ENCODE measurements around the gene IL1R2. TPM values are rescaled to one million over a fixed set of nuclear protein-coding genes. Genes with fewer than 3 reads are reported as not detected.
A peak's percentile ranks its signal among the peaks of the same experiment; 100 is the strongest.

IL1R2 gene
- total RNA-seq, 1 experiment from 2014 or later = not detected

DNA sequence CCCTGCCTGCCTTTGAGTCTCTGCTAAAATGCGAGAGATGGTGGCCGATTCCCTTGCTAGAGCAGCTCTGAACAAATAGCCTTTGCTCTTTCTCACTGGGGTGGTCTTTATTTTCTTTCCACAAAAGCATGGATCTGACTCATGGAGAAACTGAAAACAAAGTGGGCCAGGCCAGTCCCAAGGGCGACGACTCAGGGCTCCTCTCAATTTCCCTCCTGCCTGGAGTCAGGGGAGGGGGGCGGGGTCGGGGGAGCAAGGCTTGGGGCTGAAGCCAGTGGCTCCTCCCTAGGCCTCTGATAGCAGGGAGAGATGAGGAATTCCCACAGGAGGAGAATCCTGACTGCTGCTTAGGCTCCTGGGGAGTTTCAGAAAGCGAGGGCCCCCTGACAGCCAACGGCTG is 17.1 kb upstream of the IL1R2 start:
- DNase-seq (ENCODE audit: low read depth) = peak; percentile 53

DNA sequence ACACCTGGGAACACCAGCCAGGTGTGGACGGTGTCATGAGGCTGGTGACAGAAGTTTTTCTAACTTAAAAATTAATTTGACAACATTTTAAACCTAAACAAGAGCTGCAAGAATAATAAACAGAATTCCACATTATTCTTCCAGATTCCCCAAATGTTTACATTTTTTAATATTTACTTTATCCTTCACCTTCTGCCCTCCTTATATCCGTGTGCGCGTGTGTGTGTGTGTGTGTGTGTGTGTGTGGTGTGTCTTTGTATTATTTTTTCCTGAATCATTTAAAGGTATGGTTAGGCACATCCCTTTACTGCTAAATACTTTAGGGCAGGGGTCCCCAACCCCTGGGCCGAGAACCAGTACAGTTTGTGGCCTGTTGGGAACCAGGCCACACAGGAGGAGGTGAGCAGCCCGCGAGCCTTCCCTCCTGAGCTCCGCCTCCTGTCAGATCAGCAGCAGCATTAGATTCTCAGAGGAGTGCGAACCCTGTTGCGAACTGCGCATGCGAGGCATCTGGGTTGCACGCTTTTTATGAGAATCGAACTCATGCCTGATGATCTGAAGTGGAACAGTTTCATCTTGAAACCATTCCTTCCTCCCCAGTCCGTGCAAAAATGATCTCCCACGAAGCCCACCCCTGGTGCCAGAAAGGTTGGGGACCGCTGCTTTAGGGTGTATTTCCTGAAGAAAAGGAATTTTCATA is 16.4 kb upstream of the IL1R2 start:
- no peak for DNase-seq (ENCODE audit: low read depth)

DNA sequence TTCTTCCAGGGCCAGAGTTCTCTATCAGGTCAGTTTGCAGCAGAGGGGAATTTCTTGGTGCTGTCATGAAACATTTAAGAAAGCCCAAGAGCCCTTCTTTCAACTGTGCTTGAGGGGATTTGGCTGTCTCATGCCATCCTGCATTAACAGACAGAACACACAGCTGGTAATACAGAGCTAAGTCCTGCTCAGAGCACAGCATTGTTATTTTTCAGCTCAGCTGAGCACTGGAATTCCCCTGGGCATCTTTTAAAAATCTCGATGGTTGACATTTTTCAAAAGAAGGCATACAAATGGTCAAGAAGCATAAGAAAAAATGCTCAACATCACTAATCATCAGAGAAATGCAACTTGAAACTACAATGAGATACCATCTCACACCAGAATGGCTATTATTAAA is 14.9 kb upstream of the IL1R2 start:
- DNase-seq (ENCODE audit: low read depth) = peak; percentile 17

DNA sequence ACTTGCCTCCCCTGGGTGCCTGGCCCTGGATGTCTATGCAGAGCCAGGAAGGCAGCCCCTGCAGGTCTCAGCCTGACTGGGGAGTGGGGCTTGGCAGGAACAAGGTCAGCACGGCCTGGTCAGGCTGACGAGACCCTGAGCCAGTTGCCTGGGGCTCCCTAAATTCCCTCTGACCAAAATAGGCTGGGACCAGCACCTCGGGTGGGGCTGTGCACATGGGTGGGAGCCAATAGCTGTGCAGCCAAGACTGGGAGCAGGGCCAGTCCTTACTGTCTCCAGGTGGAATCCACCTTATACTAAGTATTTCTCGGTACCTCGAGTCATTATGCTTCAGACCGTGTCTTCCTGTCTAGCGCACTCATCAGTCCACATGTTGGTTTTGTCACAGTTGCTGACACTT is 11.4 kb upstream of the IL1R2 start:
- no peak for DNase-seq (ENCODE audit: low read depth)

DNA sequence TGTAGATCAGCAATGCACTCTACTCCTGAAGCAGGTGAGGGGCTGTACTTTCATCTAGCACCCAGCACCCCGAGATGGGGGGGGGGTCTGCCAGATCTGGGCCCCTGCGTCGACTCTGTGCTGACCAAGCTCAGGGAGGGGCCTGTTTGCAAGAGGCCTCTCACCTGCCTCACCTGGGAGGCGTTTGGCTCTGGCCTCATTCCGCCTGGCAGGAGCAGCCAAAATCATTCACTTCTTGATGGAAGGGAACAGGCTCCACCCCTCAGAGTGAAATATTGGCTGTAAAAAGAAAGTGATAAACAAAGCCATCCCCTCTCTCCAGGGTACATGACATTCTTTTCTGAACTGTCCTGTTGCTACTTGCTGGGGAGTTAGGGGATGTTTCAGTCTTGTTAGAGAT is 10.7 kb upstream of the IL1R2 start:
- no peak for DNase-seq (ENCODE audit: low read depth)

DNA sequence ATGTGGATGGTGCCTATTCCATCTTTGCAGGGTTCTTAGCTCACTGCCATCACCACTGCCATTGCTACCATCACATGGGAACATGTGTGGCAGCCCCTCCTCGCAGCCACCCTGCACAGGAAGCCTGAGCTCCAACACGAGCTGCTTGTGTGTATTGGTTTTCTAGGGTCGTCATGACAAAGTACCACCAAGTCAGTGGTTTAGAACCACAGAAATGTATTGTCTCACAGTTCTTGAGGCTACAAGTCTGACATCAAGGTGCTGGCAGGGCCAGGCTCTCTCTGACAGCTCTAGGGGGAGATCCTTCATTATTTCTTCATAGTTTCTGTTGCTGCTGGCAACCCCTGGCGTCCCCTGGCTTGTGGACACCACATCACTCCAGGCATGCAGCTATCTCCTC is 10.3 kb upstream of the IL1R2 start:
- DNase-seq (ENCODE audit: low read depth) = no peak

DNA sequence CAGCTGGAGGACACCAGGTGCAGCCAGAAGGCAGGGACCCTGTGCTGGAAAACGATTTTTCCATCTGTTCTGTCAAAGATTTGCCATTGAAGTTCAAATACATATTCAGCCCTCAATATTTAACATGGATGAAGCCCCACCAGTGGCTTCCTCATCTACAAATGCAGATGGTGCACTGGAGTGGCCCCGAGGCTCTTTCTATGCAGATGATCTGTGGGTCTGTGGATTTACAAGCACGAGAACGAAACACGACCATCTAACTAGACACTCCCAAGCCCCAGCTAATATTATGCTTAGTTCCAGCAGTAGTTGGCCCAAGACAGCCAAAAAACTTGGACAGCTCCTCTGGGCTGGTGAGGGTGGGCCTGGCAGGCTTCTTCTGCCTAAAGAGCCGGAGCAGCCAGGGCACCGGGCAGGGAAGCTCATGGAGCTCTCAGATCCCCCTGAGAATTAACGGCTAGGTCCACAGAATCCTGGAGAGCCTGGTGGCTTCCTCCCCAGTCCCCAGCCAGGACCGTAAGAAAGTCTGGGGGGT is 9.2 kb upstream of the IL1R2 start:
- no peak for DNase-seq (ENCODE audit: low read depth)

DNA sequence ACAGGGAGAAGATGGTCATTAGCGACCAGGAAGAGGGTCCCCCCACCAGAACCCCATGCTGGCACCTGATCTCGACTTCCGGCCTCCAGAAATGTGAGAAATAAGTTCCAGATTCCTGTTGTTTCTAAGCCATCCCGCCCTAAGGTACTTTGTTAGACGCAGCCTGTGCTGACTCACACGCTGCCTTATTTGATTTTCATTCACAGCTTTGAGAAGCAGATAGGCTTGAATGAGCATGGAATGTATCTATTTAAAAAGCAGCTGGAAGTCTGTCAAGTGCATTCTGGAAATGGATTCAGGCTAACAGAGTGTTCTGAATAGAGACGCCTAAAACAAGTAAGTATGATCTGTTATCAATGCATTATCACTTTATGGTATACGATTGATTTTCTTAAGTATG is 8.3 kb upstream of the IL1R2 start:
- no peak for DNase-seq (ENCODE audit: low read depth)

DNA sequence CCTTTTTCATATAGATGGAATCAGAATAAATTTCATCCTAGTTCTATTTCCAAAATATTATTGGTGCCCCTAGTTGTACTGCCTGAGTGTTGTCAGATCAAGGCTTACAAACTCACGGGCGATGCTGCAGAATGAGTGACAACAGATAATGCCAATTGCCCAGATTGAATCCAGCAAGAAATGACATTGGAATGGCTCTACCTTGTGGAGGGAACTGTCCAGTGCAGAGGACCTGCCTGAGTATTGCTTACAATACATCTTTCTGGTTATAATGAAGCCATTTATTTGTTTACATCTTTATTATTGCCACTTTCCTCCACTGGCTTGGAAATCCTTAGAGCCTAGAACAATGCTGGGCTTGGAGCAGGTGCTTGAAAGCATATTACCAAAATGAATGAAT is 7.8 kb upstream of the IL1R2 start:
- peak; percentile 15 for DNase-seq (ENCODE audit: low read depth)

DNA sequence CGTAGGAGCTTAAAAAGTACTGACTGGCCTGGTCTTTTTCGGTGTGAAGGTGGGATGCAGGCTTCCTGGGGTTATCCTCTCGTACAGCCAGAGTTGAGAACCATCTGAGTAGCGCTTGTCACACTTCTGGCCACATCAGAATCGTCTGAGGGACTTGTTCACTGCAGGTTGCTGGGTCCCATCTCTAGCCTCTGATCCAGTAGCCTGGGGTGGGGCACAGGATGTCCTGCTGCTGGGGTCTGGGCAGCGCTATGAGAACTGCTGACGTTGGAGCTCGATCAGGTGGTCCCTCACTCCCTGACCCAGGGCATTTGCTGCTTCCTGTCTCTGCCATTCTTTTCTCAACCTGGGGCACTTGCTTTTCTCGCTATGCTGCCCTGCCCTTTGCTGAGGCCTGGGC is 7.1 kb upstream of the IL1R2 start:
- no peak for DNase-seq (ENCODE audit: low read depth)

DNA sequence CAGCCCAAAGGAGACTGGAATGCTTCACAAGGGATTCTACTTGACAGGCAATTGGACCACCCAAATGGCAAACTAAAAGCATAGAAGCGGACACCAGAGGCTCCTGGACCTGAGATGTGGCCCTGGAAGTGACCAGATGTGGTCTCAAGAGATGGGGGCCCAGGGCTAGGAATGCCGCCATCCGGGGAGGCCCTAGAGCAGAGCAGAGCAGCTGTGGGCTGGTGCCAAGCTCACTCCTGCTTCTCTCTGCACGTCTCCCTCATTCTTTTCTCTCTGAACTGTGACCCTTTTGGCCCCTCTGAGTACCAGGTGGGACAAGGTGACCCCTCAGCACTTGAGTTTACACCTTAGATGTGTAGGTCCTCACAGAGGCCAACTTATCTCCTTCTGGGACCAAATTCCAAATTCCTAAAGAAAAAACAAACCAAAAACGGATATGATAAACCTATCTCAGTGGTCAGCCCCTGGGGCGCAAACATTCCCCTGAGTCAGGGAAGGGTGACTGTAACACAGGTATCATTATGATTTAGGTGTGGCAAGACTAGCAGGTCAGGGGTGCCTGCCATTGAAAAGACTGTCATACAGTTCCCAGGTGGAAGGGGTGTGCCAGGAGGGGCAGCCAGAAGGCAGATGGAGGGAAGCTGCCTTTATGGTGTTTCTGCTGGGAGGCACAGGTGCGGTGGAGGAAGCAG is 6.5 kb upstream of the IL1R2 start:
- DNase-seq (ENCODE audit: low read depth) = no peak

DNA sequence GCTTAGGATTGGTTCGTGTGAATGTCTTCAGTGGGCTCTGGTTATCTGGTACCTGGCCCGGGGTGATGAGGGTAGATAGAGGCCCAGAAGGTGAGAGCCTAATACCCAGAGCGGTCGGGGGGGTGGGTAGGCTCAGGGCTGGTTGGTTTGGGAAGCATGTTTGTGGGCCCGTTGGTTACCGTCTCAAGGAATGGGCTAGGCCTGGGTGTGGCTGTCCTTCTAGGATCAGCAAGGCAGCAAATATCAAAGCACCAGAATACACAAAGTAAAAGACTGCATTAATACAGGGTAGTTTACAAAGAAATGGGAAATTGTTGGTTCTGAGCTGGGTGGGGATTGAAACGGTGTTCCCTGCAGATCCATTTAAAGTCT is 6.0 kb upstream of the IL1R2 start:
- no peak for DNase-seq (ENCODE audit: low read depth)

DNA sequence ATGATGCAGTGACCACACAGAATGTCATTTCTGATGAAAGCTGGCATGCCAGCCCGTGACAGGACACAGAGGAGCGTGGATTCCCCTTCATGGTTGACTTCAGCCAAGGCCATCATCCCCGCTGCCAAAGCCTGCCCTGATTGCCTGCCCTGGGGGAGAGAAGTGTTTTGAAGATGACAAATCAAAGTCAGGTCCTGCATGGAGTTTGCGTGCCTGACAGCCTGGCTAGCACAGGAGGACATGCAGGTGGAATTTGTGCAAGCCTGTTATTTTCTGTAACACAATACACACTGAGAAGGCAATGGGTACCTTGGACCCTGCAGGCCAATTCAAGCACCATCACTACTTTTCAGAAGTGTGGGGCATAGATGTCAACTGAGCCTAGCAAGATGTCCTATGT is 5.4 kb upstream of the IL1R2 start:
- DNase-seq (ENCODE audit: low read depth) = no peak

DNA sequence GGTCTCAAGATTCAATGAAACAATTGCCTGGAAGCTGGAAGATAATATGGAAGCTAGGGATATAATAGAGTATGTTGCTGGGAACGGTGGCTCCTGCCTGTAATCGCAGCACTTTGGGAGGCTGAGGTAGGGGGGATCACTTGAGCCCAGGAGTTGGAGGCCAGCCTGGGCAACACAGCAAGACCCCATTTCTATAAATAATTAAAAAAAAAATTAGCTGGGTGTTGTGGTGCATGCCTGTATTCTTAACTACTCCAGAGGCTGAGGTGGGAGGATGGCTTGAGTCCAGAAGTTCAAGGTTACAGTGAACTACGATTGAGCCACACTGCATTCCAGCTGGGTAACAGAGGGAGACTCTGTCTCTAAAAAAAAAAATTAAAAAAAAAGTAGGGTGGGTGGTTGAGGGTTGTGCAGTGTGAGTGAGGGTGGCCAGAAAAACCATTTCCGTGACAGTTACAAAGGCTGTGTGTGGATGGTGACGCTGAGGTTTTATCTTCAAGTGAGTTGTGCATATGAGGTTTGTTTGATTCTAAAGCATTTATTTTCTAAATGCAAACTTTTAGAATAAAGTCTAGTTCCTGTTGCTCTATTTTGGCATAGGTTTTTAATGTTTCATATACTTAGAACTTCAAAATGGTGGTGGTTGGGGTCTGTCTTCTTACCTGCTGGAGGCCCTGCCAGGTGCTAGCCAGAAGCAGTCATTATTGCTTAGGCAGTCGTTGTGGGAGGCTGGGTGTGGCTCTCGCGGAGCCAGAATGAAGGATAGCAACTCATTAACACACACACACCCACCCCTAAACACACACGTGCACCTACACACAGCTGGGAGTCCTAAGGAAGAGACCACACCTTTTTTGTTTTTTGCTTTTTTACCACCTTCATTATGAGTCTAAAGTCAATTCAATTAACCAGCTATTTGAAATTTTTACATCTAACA is 4.7 kb upstream of the IL1R2 start:
- no peak for DNase-seq (ENCODE audit: low read depth)

DNA sequence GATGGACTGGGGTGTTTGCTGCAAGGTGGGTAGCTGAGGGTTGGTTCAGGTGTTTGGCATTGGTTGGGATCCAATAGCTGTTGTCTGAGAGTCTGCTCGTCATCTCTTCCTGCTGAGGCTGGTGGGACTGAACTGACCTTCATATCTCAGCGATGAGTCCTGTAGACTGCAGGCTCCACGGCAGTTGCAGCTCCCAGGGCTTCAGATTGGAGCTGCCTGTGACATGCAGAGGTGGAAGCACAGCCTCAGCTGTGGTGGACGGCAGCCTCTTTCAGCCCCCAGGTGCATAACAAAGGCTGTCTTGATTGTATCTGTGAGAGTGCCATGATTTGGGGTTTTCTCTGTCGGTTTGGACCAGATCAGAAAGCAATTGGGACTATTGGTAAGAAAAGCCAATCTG is 3.9 kb upstream of the IL1R2 start:
- DNase-seq (ENCODE audit: low read depth) = no peak

DNA sequence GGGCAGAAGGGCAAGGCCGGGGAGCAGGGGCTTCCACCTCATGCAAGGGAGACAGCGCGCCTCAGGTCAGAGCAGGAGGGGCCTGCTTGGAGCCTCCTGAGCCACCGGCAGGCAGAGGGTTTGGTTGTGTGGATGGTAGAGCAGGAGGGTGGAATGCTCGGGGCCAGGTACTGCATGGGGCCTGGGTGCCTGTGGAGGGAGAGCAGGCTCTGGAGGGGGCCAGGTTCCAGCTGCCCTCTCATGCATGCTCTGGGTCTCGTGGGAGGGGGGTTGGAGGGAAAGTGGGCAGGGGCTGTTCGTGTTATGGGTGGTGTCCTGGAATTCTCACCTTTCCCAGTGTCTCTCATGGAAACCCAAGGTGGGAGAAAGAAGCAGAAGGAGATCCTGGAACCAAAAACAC is 3.2 kb upstream of the IL1R2 start:
- no peak for DNase-seq (ENCODE audit: low read depth)

DNA sequence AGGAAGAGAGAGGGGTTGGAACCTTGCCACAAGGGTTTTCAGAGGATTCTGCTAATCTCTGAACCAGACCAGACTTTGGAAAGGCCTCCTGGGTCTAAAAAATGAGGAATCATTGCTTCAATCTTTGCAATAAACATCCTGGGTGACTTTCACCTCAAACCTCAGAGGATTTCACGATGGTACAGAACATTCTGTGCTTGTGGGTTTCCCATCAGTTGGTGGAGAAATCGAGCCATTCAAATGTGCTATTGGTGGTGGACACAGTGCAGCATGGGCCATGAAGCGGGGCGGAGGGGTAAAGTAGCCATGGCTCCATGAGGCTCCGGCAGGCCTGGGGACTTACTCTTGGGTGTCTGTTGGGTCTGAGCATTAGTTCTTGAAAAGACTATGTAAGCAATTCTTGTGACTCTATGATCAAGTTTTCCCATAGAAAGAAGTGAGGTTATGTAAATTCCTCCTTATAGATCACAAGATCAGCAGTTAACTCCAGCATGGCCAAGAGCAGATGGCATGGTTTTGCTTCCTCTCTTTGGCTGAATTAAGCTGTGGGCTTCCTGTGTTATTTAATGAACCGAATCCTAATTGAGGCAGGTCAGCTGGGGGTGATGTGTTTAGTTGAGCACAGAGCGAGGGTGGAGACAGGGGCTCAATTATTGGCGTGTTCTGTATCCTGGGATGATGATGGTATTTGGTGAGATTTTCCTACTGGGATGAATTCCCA is 1.9 kb upstream of the IL1R2 start:
- no peak for DNase-seq (ENCODE audit: low read depth)

DNA sequence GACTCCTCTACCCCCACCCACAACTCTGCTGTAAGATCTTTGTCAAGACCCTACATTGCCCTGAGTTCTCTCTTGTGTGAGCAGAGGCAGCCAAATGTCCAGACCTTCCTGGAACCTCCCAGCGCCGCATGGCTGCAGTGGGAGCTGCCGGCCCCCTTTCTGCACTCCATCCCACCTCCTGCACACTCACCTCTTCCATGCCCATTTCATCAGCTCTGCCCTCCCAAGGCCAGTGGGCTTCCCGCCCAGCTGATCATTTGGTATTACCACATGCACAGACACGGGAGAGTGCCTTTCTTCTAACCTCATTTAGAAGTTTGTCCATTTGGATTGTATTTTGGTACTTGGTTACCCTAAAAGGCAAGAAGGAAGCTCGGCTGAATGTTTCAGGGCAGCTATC is 2.0 kb downstream of the IL1R2 start:
- no peak for DNase-seq (ENCODE audit: low read depth)

DNA sequence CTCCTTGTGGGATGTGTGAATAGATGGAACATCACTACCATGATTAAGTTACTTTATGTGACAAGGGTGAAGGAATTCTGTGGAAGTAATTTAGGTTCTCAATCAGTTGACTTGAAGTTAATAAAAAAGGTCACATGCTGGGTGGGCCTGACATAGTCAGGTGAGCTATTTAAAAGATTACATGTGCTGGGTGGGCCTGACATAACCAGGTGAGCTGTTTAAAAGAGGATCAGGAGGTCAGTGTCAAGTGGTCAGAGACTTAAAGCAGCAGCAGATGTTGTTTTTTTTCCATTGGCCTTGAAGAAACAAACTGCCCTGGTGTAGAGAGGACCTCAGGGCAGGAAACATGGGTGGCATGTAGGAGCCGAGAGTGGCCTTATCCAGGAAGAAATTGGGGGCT is 3.3 kb downstream of the IL1R2 start:
- no peak for DNase-seq (ENCODE audit: low read depth)

DNA sequence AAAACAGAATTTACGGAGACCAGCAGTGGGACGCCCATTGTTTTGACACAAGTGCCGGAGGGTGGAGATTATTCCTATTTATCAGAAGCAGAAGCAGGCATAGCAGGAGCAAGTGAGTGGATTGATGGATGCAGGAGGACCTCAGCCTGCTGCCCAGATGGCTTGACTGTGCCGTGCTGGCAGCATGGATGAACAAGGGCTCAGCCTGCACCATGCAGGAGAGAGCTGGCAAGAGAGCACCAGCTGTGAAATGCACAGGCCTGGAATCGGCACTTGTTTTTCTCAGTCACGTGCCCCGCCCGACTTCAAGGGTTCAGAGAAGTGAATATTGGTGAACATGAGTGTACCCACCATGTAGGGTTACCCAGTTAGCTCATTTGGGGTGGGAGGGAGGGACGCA is 4.0 kb downstream of the IL1R2 start:
- DNase-seq (ENCODE audit: low read depth) = no peak

DNA sequence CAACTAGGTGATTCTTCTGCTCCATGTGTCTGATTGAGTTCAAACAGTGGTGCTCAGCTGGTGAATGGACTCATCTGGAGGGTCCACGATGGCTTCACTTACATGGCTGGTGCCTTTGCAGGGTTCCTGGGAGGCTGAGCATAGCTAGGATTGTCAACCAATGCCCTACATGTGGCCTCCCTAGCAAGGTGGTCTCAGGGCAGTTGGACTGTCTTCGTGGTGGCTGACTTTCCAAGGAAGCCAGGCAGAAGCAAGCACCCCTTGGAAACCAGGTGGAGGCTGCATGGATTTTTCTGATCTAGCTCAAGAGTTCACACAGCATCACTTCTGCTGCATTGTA is 6.8 kb downstream of the IL1R2 start:
- DNase-seq (ENCODE audit: low read depth) = no peak
